ELF-1 (cell line): ENCODE measurements around the gene KL.

Experiments
- DNase-seq: peaks from one replicate; pipeline ENCODE4 v3.0.0-alpha.2; 2016; ENCODE audit warnings: low read depth, low spot score

Gene KL

GRCh38 chr13:33016414-33017322, at the start of gene KL:
Gene KL, plus strand, starts transcription at chr13:33016423. Its CDS starts 18 bp downstream, at chr13:33016441.
- DNase-seq = peak; percentile 58

- DNase-seq = no peak
These were observed 48.5 kb upstream of the KL start for GRCh38 chr13:32967584-32968182.

- no peak for DNase-seq
These were observed 47.9 kb upstream of the KL start for GRCh38 chr13:32968316-32968715.

GRCh38 chr13:32968793-32969192, 47.4 kb upstream of the KL start:
- no peak for DNase-seq

- DNase-seq = no peak
These were observed 46.7 kb upstream of the KL start for GRCh38 chr13:32969516-32969941.

GRCh38 chr13:32976056-32976805, 40.0 kb upstream of the KL start:
- no peak for DNase-seq

- no peak for DNase-seq
These were observed 39.3 kb upstream of the KL start for GRCh38 chr13:32976912-32977311.

- DNase-seq = no peak
These were observed 38.9 kb upstream of the KL start for GRCh38 chr13:32977321-32977720.

GRCh38 chr13:32978278-32978677, 37.9 kb upstream of the KL start:
- DNase-seq = no peak

- no peak for DNase-seq
These were observed 33.2 kb upstream of the KL start for GRCh38 chr13:32983058-32983457.

GRCh38 chr13:32984857-32985626, 31.2 kb upstream of the KL start:
- no peak for DNase-seq

- no peak for DNase-seq
These were observed 29.7 kb upstream of the KL start for GRCh38 chr13:32986552-32986951.

- no peak for DNase-seq
These were observed 28.8 kb upstream of the KL start for GRCh38 chr13:32987462-32987861.

- no peak for DNase-seq
These were observed 27.5 kb upstream of the KL start for GRCh38 chr13:32988608-32989289.

- DNase-seq = no peak
These were observed 26.9 kb upstream of the KL start for GRCh38 chr13:32989290-32989667.

GRCh38 chr13:32989942-32990341, 26.3 kb upstream of the KL start:
- DNase-seq = no peak

- DNase-seq = no peak
These were observed 23.1 kb upstream of the KL start for GRCh38 chr13:32993145-32993544.

GRCh38 chr13:32997399-32997798, 18.8 kb upstream of the KL start:
- no peak for DNase-seq

- no peak for DNase-seq
These were observed 17.3 kb upstream of the KL start for GRCh38 chr13:32998966-32999365.

- DNase-seq = no peak
These were observed 15.9 kb upstream of the KL start for GRCh38 chr13:33000365-33000764.

GRCh38 chr13:33003458-33004019, 12.7 kb upstream of the KL start:
- no peak for DNase-seq
